CD4-positive, alpha-beta T cell (primary cell): ENCODE data around the gene PLXNA2. TPM values are rescaled to one million over a fixed set of nuclear protein-coding genes. Genes with fewer than 3 reads are reported as not detected.

ENCODE experiments used
- ATAC-seq: fragments of 200-7000 bp; cut with Tn5 transposase; one replicate; pipeline ENCODE4 v1.10.0; 2022; ENCODE audit warnings: mild to moderate bottlenecking; ENCODE audit not compliant: poor library complexity
- CTCF ChIA-PET: fragments of 350-600 bp; sonication (Branson Sonifier 250); formaldehyde crosslinking; loops from one replicate; lab custom pipeline; 2021; ENCODE audit warnings: antibody characterized with exemption, inconsistent platforms; lab: Charles Lee
- POLR2A ChIA-PET: fragments of 350-600 bp; sonication (Branson Sonifier 250); formaldehyde crosslinking; loops from one replicate; lab custom pipeline; 2021; ENCODE audit warnings: antibody characterized with exemption, inconsistent platforms; lab: Charles Lee
- DNase-seq, 14 experiments: peaks; one replicate each; pipeline ENCODE4 v3.0.0-alpha.2; 2013 to 2020; ENCODE audit warnings: mixed read lengths in 2 of 14
- H3K27ac ChIP-seq, 2 donors: one replicate each; pipeline versions ENCODE4 v1.5.1 to v1.7.0; 2013; ENCODE audit warnings: low read length in 2 of 2, low read depth in 1 of 2, mild to moderate bottlenecking in 1 of 2
- H3K27me3 ChIP-seq, 2 experiments: 1 replicate in 1 of 2; 2 replicates in 1 of 2; pipeline versions ENCODE4 v1.6.1 to v1.7.0; 2013; ENCODE audit warnings: low read length in 2 of 2, control low read depth in 1 of 2, mild to moderate bottlenecking in 1 of 2, moderate library complexity in 1 of 2; ENCODE audit not compliant: insufficient read depth in 2 of 2, control insufficient read depth in 1 of 2
- H3K36me3 ChIP-seq: one replicate; pipeline ENCODE4 v1.6.1; 2013; ENCODE audit warnings: low read length, control low read depth; ENCODE audit not compliant: insufficient read depth
- H3K4me1 ChIP-seq: one replicate; pipeline ENCODE4 v1.6.1; 2013; ENCODE audit warnings: low read length, control low read depth; ENCODE audit not compliant: insufficient read depth
- H3K4me3 ChIP-seq: one replicate; pipeline ENCODE4 v1.5.1; 2013; ENCODE audit warnings: mild to moderate bottlenecking, low read length, moderate library complexity
- H3K9me3 ChIP-seq, 2 experiments: 1 replicate in 1 of 2; 2 replicates in 1 of 2; pipeline versions ENCODE4 v1.6.1 to v1.7.0; 2013; ENCODE audit warnings: low read length in 2 of 2, mild to moderate bottlenecking in 2 of 2, control low read depth in 1 of 2, moderate library complexity in 1 of 2; ENCODE audit not compliant: control insufficient read depth in 1 of 2, insufficient read depth in 1 of 2
- H3K27ac Mint-ChIP-seq: one replicate; pipeline ENCODE4 v1.8.0; 2020; ENCODE audit warnings: mixed read lengths
- H3K27me3 Mint-ChIP-seq: one replicate; pipeline ENCODE4 v1.8.0; 2021; ENCODE audit warnings: mixed read lengths
- H3K36me3 Mint-ChIP-seq: one replicate; pipeline ENCODE4 v1.8.0; 2021; ENCODE audit warnings: low read depth, mixed read lengths
- H3K4me1 Mint-ChIP-seq: one replicate; pipeline ENCODE4 v1.8.0; 2021; ENCODE audit warnings: low read depth, mixed read lengths
- H3K4me3 Mint-ChIP-seq: one replicate; pipeline ENCODE4 v1.8.0; 2020; ENCODE audit warnings: mild to moderate bottlenecking, mixed read lengths
- H3K9me3 Mint-ChIP-seq: one replicate; pipeline ENCODE4 v1.8.0; 2020; ENCODE audit warnings: mixed read lengths
- intact Hi-C, 2 experiments: fragments of 100-400 bp; cut with DNase I in 1 of 2; cut with micrococcal nuclease in 1 of 2; formaldehyde crosslinking; loops; one replicate each; pipeline versions ENCODE4 v1.15.1 to v1.9.0; 2023 to 2025; cut with DNase I, micrococcal nuclease
- total RNA-seq, 174 experiments: library from RNA in 2 of 174; stranded (reverse) in 2 of 174; gene quantifications; one replicate each; pipeline ENCODE4 v1.2.3 and lab custom pipeline; 2021 to 2026
- TF ChIP-seq, protein P1 (sequence below): fragments of 200-600 bp; IDR thresholded peaks from one replicate; pipeline ENCODE4 v1.8.0; 2022; ENCODE audit warnings: antibody characterized with exemption, mild to moderate bottlenecking

PLXNA2 gene
- total RNA-seq, 2 experiments from 2014 or later: 0.75 to 0.77 TPM

DNA sequence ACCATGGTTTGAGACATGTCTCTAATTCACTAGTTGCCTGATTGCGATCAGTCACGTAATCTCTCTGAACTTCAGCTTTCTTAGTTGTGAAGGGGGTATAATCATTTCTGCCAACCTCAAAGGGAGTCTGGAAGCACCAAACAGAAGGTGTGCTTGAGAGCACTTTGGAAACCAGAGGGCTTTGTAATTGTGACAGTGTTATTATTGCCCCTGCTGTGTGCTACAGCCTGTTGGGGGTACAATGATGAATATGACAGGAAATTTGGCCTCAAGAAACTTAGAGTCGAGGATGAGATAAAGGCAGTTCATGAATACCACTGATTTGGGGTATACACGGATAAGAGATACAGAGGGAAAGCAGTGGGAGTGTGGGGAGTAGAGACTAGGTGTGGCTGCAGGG lies 183.1 kb downstream of the PLXNA2 start:
- no peak for DNase-seq
- no peak for ATAC-seq
- intact Hi-C loops: no loop called here
- Histone ChIP-seq H3K27me3 (no peaks in the 10 kb centered on the region), H3K4me3 (no peak overlapping the region), H3K4me1 (no peaks in the 10 kb centered on the region), H3K9me3 (no peaks in the 10 kb centered on the region), H3K36me3 (no peaks in the 10 kb centered on the region), H3K27ac (no peak overlapping the region)
- Mint-ChIP-seq H3K27ac (no peak overlapping the region), H3K4me3 (no peak overlapping the region), H3K36me3 (no peaks in the 10 kb centered on the region), H3K27me3 (peaks cover 5% of the 10 kb centered on the region), H3K9me3 (no peaks in the 10 kb centered on the region), H3K4me1 (no peaks in the 10 kb centered on the region)
- ChIA-PET POLR2A (no interaction called here), CTCF (no interaction called here)
- TF ChIP-seq, protein P1, sequence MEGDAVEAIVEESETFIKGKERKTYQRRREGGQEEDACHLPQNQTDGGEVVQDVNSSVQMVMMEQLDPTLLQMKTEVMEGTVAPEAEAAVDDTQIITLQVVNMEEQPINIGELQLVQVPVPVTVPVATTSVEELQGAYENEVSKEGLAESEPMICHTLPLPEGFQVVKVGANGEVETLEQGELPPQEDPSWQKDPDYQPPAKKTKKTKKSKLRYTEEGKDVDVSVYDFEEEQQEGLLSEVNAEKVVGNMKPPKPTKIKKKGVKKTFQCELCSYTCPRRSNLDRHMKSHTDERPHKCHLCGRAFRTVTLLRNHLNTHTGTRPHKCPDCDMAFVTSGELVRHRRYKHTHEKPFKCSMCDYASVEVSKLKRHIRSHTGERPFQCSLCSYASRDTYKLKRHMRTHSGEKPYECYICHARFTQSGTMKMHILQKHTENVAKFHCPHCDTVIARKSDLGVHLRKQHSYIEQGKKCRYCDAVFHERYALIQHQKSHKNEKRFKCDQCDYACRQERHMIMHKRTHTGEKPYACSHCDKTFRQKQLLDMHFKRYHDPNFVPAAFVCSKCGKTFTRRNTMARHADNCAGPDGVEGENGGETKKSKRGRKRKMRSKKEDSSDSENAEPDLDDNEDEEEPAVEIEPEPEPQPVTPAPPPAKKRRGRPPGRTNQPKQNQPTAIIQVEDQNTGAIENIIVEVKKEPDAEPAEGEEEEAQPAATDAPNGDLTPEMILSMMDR: no peak

- Mint-ChIP-seq H3K4me3 (no peak overlapping the region), H3K9me3 (no peaks in the 10 kb centered on the region), H3K27ac (no peak overlapping the region), H3K27me3 (peaks cover 5% of the 10 kb centered on the region), H3K36me3 (no peaks in the 10 kb centered on the region), H3K4me1 (no peaks in the 10 kb centered on the region)
- H3K4me1 ChIP-seq: no peaks in the 10 kb centered on the region
- ChIA-PET POLR2A (no interaction called here), CTCF (no interaction called here)
- H3K9me3 ChIP-seq: no peaks in the 10 kb centered on the region
- no peak for DNase-seq
- intact Hi-C loops: no loop called here
- no peaks in the 10 kb centered on the region for H3K27me3 ChIP-seq
- H3K27ac ChIP-seq: no peak overlapping the region
- H3K4me3 ChIP-seq: no peak overlapping the region
- no peak for ATAC-seq
- TF ChIP-seq, protein P1: no peak
- no peaks in the 10 kb centered on the region for H3K36me3 ChIP-seq
Measured at GRCh38 chr1:208060215-208060869, 183.8 kb downstream of the PLXNA2 start.

- Histone ChIP-seq H3K36me3 (no peaks in the 10 kb centered on the region), H3K9me3 (no peaks in the 10 kb centered on the region), H3K4me1 (no peaks in the 10 kb centered on the region), H3K27ac (no peak overlapping the region), H3K27me3 (no peaks in the 10 kb centered on the region), H3K4me3 (no peak overlapping the region)
- H3K4me3 Mint-ChIP-seq: no peak overlapping the region
- no peaks in the 10 kb centered on the region for H3K4me1 Mint-ChIP-seq
- no peaks in the 10 kb centered on the region for H3K36me3 Mint-ChIP-seq
- ChIA-PET CTCF (no interaction called here), POLR2A (no interaction called here)
- ATAC-seq (no peak), DNase-seq (no peak)
- TF ChIP-seq, protein P1: no peak
- H3K27me3 Mint-ChIP-seq: peaks cover 5% of the 10 kb centered on the region
- H3K27ac Mint-ChIP-seq: no peak overlapping the region
- no peaks in the 10 kb centered on the region for H3K9me3 Mint-ChIP-seq
- intact Hi-C loops: no loop called here
Measured at GRCh38 chr1:208059409-208060001, 184.7 kb downstream of the PLXNA2 start.
